Measurements from ENCODE around the gene PNLDC1.

PNLDC1 gene

DNA sequence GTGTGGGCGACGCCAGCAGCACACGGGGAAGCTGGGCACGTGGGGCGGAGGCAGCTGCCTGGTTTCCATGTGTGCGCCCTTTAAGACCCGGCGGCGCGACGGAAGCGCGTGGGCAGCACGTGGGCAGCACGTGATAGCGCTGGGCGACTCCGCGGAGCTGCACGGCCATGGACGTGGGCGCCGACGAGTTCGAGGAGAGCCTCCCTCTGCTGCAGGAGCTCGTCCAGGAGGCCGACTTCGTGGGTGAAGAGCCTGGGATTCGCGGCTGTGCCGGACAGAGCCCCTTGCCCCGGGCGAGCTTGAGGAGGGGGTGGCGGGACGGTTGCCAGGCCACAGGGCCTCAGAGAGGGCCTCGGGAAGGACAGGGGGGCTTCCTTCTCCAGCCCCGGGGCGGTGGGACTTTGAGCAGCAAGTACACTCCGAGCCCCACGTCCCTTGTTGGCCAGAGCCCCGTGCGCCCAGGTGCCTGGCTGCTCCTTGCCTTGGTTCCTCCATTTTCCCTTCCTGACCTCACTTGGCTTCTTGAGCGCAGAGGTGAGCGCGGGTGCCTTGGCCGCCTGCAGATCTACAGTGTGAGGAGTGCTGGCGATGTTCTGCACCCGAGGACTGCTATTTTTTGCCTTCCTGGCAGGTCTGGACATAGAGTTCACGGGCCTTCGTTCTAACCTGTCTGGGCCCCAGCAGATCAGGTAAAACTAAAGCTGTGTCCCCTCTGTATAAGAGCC is at the start of gene PNLDC1:
PNLDC1 (plus strand) TSS at position 136 of the 725 bp plus-strand sequence; CDS start at position 168, 32 bp downstream.
- no peak for FAIRE-seq
- TF ChIP-seq, protein P1, sequence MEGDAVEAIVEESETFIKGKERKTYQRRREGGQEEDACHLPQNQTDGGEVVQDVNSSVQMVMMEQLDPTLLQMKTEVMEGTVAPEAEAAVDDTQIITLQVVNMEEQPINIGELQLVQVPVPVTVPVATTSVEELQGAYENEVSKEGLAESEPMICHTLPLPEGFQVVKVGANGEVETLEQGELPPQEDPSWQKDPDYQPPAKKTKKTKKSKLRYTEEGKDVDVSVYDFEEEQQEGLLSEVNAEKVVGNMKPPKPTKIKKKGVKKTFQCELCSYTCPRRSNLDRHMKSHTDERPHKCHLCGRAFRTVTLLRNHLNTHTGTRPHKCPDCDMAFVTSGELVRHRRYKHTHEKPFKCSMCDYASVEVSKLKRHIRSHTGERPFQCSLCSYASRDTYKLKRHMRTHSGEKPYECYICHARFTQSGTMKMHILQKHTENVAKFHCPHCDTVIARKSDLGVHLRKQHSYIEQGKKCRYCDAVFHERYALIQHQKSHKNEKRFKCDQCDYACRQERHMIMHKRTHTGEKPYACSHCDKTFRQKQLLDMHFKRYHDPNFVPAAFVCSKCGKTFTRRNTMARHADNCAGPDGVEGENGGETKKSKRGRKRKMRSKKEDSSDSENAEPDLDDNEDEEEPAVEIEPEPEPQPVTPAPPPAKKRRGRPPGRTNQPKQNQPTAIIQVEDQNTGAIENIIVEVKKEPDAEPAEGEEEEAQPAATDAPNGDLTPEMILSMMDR (IDR thresholded peaks at IDR 0.05; ENCODE audit: insufficient read depth, missing control alignments), result no peak
- DNase-seq (ENCODE audit: insufficient read length, low spot score), result no peak

DNA sequence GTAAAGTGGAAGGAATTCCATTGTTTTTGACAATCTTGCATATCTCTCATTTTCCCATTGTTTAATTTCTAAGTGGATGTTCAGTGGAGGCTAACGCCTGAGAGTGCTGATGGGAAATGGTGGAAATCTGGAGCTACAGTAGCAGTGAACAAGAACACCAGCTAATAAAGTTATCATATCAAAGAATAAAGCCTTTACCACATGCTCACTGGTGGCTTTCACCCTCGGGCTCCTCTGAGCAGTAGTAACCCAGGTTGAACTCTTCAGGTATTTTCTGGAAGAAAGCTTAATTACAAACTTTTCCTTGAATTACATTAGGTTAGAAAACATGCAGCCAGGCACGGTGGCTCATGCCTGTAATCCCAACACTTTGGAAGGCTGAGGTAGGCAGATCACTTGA is 48.6 kb upstream of the PNLDC1 start:
- no peak for FAIRE-seq
- TF ChIP-seq, protein P1 (IDR thresholded peaks at IDR 0.05; ENCODE audit: insufficient read depth, missing control alignments), result no peak
- no peak for DNase-seq (ENCODE audit: insufficient read length, low spot score)

GRCh38 chr6:159753081-159753872 is 46.8 kb upstream of the PNLDC1 start:
- TF ChIP-seq, protein P1 (IDR thresholded peaks at IDR 0.05; ENCODE audit: insufficient read depth, missing control alignments), result no peak
- no peak for DNase-seq (ENCODE audit: insufficient read length, low spot score)
- FAIRE-seq, result no peak

- FAIRE-seq, result no peak
- no peak for DNase-seq (ENCODE audit: insufficient read length, low spot score)
- TF ChIP-seq, protein P1 (IDR thresholded peaks at IDR 0.05; ENCODE audit: insufficient read depth, missing control alignments), result no peak
Observed at GRCh38 chr6:159754401-159754800, 45.7 kb upstream of the PNLDC1 start.

DNA sequence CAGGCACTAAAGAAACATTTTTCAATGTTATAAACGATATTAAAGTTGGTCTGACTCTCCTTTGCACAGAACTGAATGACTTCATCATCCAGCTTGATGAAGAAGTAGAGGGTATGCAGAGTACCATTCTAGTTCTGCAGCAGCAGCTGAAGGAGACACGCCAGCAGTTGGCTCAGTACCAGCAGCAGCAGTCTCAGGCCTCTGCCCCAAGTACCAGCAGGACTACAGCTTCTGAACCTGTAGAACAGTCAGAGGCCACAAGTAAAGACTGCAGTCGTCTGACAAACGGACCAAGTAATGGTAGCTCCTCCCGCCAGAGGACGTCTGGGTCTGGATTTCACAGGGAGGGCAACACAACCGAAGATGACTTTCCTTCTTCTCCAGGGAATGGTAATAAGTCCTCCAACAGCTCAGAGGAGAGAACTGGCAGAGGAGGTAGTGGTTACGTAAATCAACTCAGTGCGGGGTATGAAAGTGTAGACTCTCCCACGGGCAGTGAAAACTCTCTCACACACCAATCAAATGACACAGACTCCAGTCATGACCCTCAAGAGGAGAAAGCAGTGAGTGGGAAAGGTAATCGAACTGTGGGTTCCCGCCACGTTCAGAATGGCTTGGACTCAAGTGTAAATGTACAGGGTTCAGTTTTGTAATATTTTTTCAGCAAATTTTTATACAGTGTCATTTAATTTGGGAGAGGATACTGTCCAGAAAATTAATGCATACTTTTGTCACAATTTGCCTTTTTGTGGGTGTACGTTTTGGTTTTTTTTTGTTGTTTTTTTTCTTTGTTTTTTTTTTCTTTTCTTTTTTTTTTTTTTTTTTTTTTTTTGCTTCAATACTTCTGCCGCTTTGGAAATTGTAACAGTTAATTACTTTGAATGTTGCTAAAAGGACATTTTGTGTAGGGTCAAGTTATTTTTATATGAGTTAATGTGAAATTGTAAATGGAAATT is 44.8 kb upstream of the PNLDC1 start:
- no peak for DNase-seq (ENCODE audit: insufficient read length, low spot score)
- FAIRE-seq, result no peak
- TF ChIP-seq, protein P1 (IDR thresholded peaks at IDR 0.05; ENCODE audit: insufficient read depth, missing control alignments), result no peak

DNA sequence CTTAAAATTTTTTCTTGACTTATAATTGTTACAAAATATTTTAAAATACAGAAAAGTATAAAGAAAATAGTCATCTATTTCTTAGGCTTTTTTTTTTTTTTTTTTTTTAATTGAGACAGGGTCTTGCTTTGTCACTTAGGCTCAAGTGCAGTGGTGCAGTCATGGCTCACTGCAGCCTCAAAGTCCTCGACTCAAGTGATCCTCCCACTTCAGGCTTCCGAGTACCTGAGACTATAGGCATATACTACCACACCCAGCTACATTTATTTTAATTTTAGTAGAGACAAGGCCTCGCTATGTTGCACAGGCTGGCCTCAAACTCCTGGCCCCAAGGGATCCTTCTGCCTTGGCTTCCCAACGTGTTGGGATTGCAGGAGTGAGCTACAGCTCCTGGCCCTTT is 43.6 kb upstream of the PNLDC1 start:
- DNase-seq (ENCODE audit: insufficient read length, low spot score) (no peak), FAIRE-seq (no peak)
- TF ChIP-seq, protein P1 (IDR thresholded peaks at IDR 0.05; ENCODE audit: insufficient read depth, missing control alignments), result no peak

Measured in D721Med (cell line).